ENCODE measurements around the gene FANCC.

DNA sequence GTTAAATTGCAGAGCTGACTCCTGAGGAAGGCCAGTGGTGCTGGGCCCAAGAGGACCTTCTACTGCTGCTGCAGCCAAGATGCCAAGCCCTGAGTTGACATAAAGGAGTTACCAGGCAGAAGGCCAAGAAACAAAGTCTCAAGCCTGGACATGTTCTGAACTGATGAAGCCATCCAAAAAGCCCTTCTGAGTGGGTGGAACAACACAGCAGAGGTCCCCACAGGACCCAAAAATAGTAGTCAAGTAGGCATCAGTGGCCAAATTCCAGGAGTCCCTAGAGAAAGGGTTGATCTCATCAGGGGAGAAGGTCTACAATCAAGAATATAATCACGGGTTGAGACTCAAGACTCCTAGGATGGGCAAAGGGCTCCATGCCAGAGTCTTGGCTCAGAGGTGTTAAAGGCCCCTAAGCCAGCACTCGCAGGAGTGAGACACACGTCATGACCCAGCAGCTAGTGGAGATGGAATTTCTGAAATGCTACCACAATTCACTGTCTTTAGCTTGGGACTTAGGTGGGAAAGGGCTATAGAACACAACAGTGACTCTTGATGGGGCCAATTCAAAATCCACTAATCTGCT, 119.7 kb downstream of the FANCC start:
- TF ChIP-seq YY1 (IDR thresholded peaks at IDR 0.05; ENCODE audit: extremely low read depth, insufficient replicate concordance, low read depth, low read length) (no peak), EGR1 (IDR thresholded peaks at IDR 0.05; ENCODE audit: low read depth) (no peak), CEBPB (IDR thresholded peaks at IDR 0.05; ENCODE audit: low read depth) (no peak), EZH2phosphoT487 (IDR thresholded peaks at IDR 0.05; ENCODE audit: borderline replicate concordance) (no peak), JUND (IDR thresholded peaks at IDR 0.05) (no peak), EZH2 (IDR thresholded peaks at IDR 0.05) (no peak), ELF1 (IDR thresholded peaks at IDR 0.05; ENCODE audit: borderline replicate concordance, low read depth) (no peak), POLR2AphosphoS5 (IDR thresholded peaks at IDR 0.05; ENCODE audit: low read depth, low read length) (no peak), REST (IDR thresholded peaks at IDR 0.05; ENCODE audit: low read depth) (no peak)
- TF ChIP-seq, protein P1, sequence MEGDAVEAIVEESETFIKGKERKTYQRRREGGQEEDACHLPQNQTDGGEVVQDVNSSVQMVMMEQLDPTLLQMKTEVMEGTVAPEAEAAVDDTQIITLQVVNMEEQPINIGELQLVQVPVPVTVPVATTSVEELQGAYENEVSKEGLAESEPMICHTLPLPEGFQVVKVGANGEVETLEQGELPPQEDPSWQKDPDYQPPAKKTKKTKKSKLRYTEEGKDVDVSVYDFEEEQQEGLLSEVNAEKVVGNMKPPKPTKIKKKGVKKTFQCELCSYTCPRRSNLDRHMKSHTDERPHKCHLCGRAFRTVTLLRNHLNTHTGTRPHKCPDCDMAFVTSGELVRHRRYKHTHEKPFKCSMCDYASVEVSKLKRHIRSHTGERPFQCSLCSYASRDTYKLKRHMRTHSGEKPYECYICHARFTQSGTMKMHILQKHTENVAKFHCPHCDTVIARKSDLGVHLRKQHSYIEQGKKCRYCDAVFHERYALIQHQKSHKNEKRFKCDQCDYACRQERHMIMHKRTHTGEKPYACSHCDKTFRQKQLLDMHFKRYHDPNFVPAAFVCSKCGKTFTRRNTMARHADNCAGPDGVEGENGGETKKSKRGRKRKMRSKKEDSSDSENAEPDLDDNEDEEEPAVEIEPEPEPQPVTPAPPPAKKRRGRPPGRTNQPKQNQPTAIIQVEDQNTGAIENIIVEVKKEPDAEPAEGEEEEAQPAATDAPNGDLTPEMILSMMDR (IDR thresholded peaks at IDR 0.05 in 2 of 3, conservative IDR thresholded peaks at IDR 0.05 in 1 of 3; ENCODE audit: borderline replicate concordance in 1 of 3, insufficient read depth in 1 of 3, low read depth in 2 of 3, low read length in 2 of 3), result no peak
- TF ChIP-seq, protein P2, sequence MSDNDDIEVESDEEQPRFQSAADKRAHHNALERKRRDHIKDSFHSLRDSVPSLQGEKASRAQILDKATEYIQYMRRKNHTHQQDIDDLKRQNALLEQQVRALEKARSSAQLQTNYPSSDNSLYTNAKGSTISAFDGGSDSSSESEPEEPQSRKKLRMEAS (IDR thresholded peaks at IDR 0.05), result no peak
